ENCODE results near the gene STIM2. TPM values are rescaled to one million over a fixed set of nuclear protein-coding genes. Genes with fewer than 3 reads are reported as not detected.
"Not testable (repeated sequence)": the region's sequence is repeated elsewhere in the genome, so short reads cannot be mapped to it uniquely, and the experiment has no call there.

The STIM2 gene
- total RNA-seq, 1 donor, result 71.5 TPM

DNA sequence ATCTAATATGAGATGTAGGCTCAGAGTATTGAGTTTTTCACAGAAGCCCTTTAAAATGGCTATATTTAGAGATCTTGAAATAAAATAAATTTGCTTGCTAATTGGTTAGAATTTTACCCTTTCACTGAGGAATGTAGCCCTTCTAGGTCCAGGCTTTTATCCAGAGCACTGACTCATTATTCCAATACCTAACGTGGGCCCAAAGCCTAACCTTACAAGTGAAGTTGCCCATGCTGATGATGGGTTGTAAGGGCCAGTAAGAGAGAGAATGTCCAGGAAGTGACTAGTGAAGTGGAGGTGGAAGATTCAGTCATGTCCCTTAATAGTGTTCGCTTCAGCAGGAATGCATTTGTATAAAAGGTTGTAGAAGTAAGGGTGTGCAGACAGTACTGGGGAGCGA is 155.9 kb downstream of the STIM2 start:
- Histone ChIP-seq H3K9me3 (ENCODE audit: low read depth, low read length) (no peaks in the 10 kb centered on the region), H3K4me1 (ENCODE audit: insufficient read depth, low read length) (no peaks in the 10 kb centered on the region), H3K4me3 (ENCODE audit: low read length) (no peak overlapping the region), H3K27me3 (ENCODE audit: insufficient read depth, low read length) (no peaks in the 10 kb centered on the region)

DNA sequence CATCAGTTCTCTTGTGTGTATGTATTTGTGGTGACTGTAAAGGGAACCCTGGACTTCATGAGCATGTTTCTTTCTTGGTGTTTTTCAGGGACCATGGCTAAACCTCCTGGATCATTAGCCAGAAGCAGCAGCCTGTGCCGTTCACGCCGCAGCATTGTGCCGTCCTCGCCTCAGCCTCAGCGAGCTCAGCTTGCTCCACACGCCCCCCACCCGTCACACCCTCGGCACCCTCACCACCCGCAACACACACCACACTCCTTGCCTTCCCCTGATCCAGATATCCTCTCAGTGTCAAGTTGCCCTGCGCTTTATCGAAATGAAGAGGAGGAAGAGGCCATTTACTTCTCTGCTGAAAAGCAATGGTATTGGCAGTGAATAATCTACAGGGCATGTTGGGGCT is 157.0 kb downstream of the STIM2 start:
- no peaks in the 10 kb centered on the region for H3K27me3 ChIP-seq (ENCODE audit: insufficient read depth, low read length)
- no peak overlapping the region for H3K4me3 ChIP-seq (ENCODE audit: low read length)
- H3K4me1 ChIP-seq (ENCODE audit: insufficient read depth, low read length), result no peaks in the 10 kb centered on the region
- H3K9me3 ChIP-seq (ENCODE audit: low read depth, low read length), result no peaks in the 10 kb centered on the region

DNA sequence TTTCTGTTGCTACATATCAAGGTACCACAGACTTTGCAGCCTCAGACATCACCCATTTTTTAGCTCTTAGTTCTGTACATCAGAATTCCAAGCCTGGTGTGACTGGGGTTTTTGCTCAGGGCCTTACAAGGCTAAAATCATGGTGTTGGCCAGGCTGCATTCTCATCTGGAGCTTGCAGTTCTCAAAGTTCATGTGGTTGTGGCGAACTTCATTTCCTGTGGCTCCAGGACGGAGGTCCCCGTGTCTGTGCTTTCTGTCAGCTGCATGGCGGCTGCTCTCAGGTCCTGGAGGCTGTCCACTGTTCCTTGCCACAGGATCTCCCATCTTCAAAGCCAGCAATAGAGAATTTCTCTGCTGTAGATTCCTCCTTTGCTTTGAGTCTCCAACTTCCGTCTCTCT is 157.4 kb downstream of the STIM2 start:
- H3K4me1 ChIP-seq (ENCODE audit: insufficient read depth, low read length), result no peaks in the 10 kb centered on the region
- H3K9me3 ChIP-seq (ENCODE audit: low read depth, low read length), result no peaks in the 10 kb centered on the region
- H3K27me3 ChIP-seq (ENCODE audit: insufficient read depth, low read length), result no peaks in the 10 kb centered on the region
- H3K4me3 ChIP-seq (ENCODE audit: low read length), result no peak overlapping the region

DNA sequence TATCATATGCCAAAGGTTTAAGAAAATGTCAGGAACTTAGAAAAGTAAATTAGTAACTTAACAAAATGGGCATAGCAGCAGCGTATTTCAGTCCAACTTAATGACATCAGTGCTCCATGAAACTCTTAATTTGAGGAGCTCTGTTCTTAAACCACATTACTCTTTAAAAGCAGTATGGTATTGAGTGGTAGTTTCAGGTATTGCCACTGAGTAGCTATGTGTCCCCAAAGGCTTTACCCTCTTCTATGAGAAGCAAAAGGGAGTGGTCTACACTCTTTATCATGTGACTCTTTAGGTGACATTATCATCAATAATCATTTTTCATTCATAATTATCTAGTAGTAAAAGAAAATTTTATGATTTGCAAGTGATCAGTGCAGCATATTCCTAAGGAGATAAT is 158.3 kb downstream of the STIM2 start:
- Histone ChIP-seq H3K27me3 (ENCODE audit: insufficient read depth, low read length) (no peaks in the 10 kb centered on the region), H3K4me3 (ENCODE audit: low read length) (no peak overlapping the region), H3K4me1 (ENCODE audit: insufficient read depth, low read length) (no peaks in the 10 kb centered on the region), H3K9me3 (ENCODE audit: low read depth, low read length) (no peaks in the 10 kb centered on the region)

DNA sequence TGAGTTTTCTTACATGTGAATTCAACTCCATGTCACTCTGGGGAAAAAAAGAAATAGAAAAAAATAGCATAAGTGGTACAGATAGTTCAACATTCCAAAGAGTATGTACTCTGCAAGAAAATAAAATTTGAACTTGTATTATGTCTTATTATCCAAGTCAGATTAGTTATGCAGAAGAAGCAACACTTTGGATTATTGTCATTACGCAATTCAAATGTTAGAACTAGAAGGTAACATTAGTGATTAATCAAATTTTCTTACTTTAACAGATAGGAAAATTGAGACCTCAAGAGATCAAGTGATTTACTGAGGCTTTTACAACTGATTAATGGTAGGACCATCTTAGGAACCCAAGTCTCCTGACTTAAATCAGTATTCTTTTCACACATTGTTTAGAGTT is 159.1 kb downstream of the STIM2 start:
- Histone ChIP-seq H3K27me3 (ENCODE audit: insufficient read depth, low read length) (no peaks in the 10 kb centered on the region), H3K4me1 (ENCODE audit: insufficient read depth, low read length) (no peaks in the 10 kb centered on the region), H3K4me3 (ENCODE audit: low read length) (no peak overlapping the region), H3K9me3 (ENCODE audit: low read depth, low read length) (no peaks in the 10 kb centered on the region)

DNA sequence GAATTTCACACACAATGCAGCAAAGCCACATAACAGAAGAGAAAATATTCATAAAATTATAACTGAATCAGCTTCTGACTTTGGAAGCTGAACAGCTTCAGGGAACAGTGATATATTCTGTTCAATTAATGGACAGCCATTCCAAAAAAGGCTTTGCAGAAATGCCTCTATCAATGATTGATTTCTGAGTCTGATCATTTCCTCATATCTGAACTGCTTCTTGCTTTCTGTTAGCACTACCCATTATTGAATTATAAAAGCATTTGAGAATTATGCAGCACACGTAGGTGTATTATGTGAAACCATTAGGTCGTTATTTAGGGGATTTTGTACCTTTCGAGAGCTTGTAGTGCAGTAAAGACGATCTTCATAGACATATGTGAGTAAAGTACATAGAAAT is 159.6 kb downstream of the STIM2 start:
- Histone ChIP-seq H3K9me3 (ENCODE audit: low read depth, low read length) (no peaks in the 10 kb centered on the region), H3K4me1 (ENCODE audit: insufficient read depth, low read length) (no peaks in the 10 kb centered on the region), H3K27me3 (ENCODE audit: insufficient read depth, low read length) (no peaks in the 10 kb centered on the region), H3K4me3 (ENCODE audit: low read length) (no peak overlapping the region)

DNA sequence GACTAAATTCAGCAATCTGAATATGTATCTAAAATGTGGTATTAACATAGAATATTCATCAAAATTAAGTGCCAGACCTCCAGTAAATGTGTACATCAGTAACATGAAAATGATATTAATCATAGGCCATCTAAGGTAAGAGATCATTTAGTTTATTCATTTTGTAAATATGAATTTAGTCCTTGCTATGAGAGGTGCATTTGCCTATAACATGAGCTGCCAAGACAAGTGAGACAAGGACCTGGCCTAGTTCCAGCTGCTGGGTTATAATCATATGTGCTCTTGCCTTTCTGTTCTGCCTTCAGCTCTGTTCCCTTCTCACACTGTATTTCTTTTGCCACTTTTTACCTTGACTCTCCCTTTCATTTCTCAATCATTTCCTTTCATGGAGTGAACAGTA is 160.0 kb downstream of the STIM2 start:
- Histone ChIP-seq H3K4me1 (ENCODE audit: insufficient read depth, low read length) (no peaks in the 10 kb centered on the region), H3K4me3 (ENCODE audit: low read length) (no peak overlapping the region), H3K27me3 (ENCODE audit: insufficient read depth, low read length) (no peaks in the 10 kb centered on the region), H3K9me3 (ENCODE audit: low read depth, low read length) (no peaks in the 10 kb centered on the region)

DNA sequence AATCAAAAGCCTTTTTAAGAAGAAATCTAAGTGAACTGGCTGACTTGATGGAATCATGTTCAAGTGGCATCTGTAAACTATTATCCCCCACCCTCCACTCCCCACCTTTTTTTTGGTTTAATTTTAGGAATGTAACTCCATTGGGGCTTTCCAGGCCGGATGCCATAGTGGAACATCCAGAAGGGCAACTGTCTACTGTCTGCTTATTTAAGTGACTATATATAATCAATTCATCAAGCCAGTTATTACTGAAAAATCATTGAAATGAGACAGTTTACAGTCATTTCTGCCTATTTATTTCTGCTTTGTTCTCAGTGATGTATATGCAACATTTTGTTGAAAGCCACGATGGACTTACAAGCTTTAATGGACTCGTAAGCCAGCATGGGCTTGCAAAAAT is 162.3 kb downstream of the STIM2 start:
- Histone ChIP-seq H3K9me3 (ENCODE audit: low read depth, low read length) (no peaks in the 10 kb centered on the region), H3K4me3 (ENCODE audit: low read length) (no peak overlapping the region), H3K4me1 (ENCODE audit: insufficient read depth, low read length) (no peaks in the 10 kb centered on the region), H3K27me3 (ENCODE audit: insufficient read depth, low read length) (no peaks in the 10 kb centered on the region)

DNA sequence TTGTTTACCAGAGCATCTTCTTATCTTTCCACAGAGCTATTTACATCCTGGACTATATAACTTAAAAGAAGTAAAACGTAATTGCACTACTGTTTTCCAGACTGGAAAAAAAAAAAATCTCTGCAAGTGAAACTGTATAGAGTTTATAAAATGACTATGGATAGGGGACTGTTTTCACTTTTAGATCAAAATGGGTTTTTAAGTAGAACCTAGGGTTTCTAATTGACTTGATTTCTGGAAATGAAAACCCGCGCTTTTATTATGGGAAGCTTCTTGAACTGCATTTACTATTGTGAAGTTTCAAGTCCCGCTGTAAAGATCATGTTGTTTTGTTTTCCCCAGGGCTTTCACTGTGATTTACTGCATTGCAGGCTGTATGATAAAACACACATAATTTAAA is 162.7 kb downstream of the STIM2 start:
- H3K4me1 ChIP-seq (ENCODE audit: insufficient read depth, low read length), result no peaks in the 10 kb centered on the region
- no peaks in the 10 kb centered on the region for H3K9me3 ChIP-seq (ENCODE audit: low read depth, low read length)
- H3K27me3 ChIP-seq (ENCODE audit: insufficient read depth, low read length), result no peaks in the 10 kb centered on the region
- H3K4me3 ChIP-seq (ENCODE audit: low read length), result no peak overlapping the region

DNA sequence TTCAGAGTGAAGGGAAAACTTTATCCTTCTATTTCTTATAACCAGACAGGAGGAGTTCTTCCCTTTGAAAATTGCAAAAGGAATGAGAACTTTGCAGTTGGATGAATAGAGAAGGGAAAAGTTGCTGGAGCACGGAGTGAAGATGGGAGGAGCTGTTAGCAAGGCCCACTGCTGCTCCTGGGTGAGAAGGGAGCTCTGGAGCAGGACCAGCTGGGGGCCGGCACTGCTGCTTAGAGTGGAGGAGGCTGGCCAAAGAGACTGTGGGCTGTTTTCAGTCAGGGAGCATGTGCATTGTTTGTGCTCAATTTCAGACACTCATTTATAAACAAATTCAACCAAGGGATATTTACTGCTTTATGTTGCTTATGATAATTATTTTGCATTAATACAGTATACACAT is 164.2 kb downstream of the STIM2 start:
- no peak overlapping the region for H3K4me3 ChIP-seq (ENCODE audit: low read length)
- no peaks in the 10 kb centered on the region for H3K4me1 ChIP-seq (ENCODE audit: insufficient read depth, low read length)
- H3K27me3 ChIP-seq (ENCODE audit: insufficient read depth, low read length), result no peaks in the 10 kb centered on the region
- H3K9me3 ChIP-seq (ENCODE audit: low read depth, low read length), result no peaks in the 10 kb centered on the region

DNA sequence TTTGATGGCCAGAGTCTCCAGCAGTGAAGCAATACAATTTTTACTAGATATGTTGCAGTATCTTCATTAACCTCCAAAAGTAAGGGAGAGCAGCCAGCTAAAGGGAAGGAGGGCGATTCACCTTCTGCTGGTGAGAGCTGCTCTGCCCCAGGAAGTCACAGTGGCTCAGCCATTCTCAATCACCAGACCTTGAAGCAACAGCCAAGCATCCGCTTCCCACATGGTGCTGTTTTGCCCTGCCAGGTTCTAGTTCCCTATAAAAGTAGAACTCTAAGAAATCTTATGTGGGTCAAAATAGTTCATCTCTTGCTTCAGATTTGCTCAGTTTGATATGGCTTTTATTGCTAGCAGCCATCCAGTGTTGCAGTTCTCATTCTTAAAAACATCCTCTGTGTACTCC is 166.8 kb downstream of the STIM2 start:
- H3K4me1 ChIP-seq (ENCODE audit: insufficient read depth, low read length), result no peaks in the 10 kb centered on the region
- H3K27me3 ChIP-seq (ENCODE audit: insufficient read depth, low read length), result no peaks in the 10 kb centered on the region
- H3K9me3 ChIP-seq (ENCODE audit: low read depth, low read length), result no peaks in the 10 kb centered on the region
- H3K4me3 ChIP-seq (ENCODE audit: low read length), result no peak overlapping the region

DNA sequence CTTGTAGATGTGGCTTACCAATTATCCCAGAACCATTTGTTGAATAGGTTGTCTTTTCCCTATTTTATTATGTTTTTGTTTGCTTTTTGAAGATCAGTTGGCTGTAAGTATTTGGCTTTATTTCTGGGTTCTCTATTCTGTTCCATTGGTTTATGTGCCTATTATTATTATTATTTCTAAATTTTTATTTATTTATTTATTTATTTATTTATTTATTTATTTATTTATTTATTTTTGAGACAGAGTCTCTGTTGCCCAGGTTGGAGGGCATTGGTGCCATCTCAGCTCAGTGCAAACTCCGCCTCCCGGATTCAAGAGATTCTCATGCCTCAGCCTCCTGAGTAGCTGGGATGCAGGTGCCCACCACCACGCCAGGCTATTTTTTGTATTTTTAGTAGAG is 174.5 kb downstream of the STIM2 start:
- not testable (repeated sequence) for H3K9me3 ChIP-seq (ENCODE audit: low read depth, low read length); H3K27me3 ChIP-seq (ENCODE audit: insufficient read depth, low read length); H3K4me3 ChIP-seq (ENCODE audit: low read length); H3K4me1 ChIP-seq (ENCODE audit: insufficient read depth, low read length)

DNA sequence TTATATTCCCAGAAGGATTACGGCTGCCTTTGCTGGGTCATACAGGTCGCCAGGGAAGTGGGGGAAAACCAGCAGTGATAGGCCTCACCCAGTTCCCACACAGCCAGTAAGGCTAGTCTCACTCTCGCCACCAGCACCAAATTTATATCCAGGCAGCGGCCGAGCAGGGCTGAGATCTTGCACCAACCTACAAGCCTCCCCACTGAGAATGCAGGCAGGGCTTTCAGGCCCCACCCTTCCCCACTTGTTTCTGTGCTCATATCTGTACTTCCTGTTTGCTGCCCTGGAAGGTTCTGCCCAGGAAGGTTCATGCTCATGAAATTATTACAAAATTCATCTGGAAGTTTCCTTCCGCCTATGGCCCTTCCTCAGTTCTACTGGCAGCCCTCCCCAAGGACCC is 179.7 kb downstream of the STIM2 start:
- peaks cover 11% of the 10 kb centered on the region for H3K4me1 ChIP-seq (ENCODE audit: insufficient read depth, low read length)

DNA sequence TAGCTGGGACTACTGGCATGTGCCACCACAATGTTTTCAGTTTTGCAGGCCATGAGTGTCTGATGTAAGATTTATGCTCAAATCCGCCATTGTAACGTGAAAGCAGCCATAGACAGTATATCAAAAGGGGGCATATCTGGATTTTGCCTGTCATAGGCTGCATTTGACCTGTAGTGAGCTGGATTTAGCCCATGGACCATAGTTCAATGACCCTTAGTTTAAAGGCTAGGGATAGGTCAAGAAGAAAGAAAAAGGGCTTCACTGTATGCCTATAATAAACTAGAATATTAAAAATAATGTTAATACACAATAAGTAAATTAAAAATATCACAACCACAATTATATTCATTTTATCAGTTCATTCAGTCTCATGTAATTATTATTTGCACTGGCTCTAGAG is 181.8 kb downstream of the STIM2 start:
- H3K4me1 ChIP-seq (ENCODE audit: insufficient read depth, low read length), result peaks cover 11% of the 10 kb centered on the region
- peaks cover 10% of the 10 kb centered on the region for H3K27me3 ChIP-seq (ENCODE audit: insufficient read depth, low read length)
- H3K4me3 ChIP-seq (ENCODE audit: low read length), result no peak overlapping the region
- H3K9me3 ChIP-seq (ENCODE audit: low read depth, low read length), result peaks cover 5% of the 10 kb centered on the region

More for the DNA sequence above, 179.7 kb downstream of the STIM2 start:
- no peak overlapping the region for H3K4me3 ChIP-seq (ENCODE audit: low read length)
- H3K9me3 ChIP-seq (ENCODE audit: low read depth, low read length), result peaks cover 5% of the 10 kb centered on the region
- H3K27me3 ChIP-seq (ENCODE audit: insufficient read depth, low read length), result peaks cover 12% of the 10 kb centered on the region

DNA sequence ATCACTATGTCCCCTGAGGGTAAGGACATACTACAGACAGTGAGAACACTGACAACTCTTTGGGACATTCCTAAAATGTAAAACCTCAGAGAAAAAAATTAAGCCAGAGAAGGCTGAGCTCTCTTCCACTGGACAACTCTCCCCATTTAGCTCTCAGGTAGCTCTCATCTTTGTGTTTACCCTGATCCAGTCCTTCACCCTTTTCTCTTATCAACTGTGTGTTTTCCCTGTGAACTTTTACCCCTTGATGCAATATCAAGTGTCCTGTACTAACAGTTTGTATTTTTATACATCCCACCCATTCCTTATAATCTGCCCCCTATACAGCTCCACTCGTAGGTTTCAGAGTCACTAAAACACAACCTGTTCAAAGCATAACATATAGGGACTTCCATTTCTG is 182.6 kb downstream of the STIM2 start:
- Histone ChIP-seq H3K27me3 (ENCODE audit: insufficient read depth, low read length) (peaks cover 10% of the 10 kb centered on the region), H3K4me1 (ENCODE audit: insufficient read depth, low read length) (peaks cover 11% of the 10 kb centered on the region), H3K9me3 (ENCODE audit: low read depth, low read length) (peaks cover 5% of the 10 kb centered on the region), H3K4me3 (ENCODE audit: low read length) (no peak overlapping the region)

DNA sequence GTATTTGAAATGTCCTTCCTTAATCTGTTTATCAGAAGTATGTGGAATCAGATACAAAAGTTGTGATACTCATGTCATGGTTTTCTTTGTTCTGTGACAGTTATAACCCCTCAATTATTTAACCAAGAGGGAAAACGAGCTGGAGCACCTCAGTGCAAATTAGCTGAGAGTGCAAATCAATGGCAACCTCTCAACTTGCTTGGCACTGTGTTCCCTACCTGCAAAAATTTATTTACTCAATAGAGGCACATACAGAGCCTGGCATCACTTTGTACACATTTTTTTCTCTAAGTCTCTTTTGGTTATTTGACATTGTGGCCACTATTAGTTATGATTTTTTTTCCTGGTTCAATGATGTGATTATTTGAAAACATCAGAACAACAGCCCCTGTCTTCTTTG is 186.2 kb downstream of the STIM2 start:
- H3K9me3 ChIP-seq (ENCODE audit: low read depth, low read length), result peaks cover 5% of the 10 kb centered on the region
- peaks cover 3% of the 10 kb centered on the region for H3K4me1 ChIP-seq (ENCODE audit: insufficient read depth, low read length)
- no peak overlapping the region for H3K4me3 ChIP-seq (ENCODE audit: low read length)
- peaks cover 21% of the 10 kb centered on the region for H3K27me3 ChIP-seq (ENCODE audit: insufficient read depth, low read length)
